Measurements from ENCODE around the gene KRR1.

The KRR1 gene

GRCh38 chr12:75511116-75512048 is at the start of gene KRR1:
KRR1 (minus strand) TSS chr12:75511609; CDS start chr12:75511597, 12 bp downstream.
- DNase-seq (ENCODE audit: low read depth in 3 of 3) = peak; percentile 78 to 86 (median 85)

- no peak for DNase-seq (ENCODE audit: low read depth in 3 of 3)
These were observed 48.8 kb upstream of the KRR1 start for GRCh38 chr12:75560167-75560566.

- no peak for DNase-seq (ENCODE audit: low read depth in 3 of 3)
These were observed 46.9 kb upstream of the KRR1 start for GRCh38 chr12:75558287-75558686.

GRCh38 chr12:75556311-75556899 is 45.0 kb upstream of the KRR1 start:
- no peak for DNase-seq (ENCODE audit: low read depth in 3 of 3)

- DNase-seq (ENCODE audit: low read depth in 3 of 3) = no peak
These were observed 43.1 kb upstream of the KRR1 start for GRCh38 chr12:75554556-75554880.

DNA sequence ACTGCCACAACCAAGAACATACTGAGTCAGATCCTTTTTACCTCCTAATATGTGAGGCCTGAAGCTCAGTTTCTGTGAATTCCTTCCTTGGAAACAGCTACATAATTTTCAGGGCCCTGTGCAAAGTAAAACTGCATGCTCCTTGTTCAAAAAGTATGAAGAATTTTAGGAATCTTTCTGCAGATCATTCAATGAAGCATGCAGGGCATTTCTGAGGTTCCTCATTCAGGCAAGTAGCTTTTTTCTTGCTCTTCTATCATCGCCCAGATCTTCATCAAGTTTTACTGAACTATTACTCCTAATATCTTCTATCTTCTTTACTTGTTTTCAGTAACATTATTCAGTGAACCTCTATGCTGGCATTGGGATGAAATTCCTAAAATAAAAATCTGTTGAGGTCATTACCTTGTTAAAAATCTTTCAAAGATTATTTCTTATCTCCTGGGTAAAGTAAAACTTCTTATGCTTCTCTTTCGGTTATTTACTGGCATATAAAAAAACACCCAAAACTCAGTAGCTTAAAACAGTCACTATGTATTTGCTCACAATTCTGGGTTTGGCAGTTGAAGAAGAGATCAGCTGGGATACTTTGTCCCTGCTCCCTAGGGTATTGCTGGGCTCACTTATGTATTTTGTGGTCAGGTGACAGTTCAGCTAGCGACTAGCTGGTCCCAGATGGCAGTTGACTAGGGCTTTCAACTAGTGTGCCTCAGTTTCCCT is 42.6 kb upstream of the KRR1 start:
- DNase-seq (ENCODE audit: low read depth in 3 of 3) = no peak

- no peak for DNase-seq (ENCODE audit: low read depth in 3 of 3)
These were observed 42.0 kb upstream of the KRR1 start for GRCh38 chr12:75553398-75553797.

DNA sequence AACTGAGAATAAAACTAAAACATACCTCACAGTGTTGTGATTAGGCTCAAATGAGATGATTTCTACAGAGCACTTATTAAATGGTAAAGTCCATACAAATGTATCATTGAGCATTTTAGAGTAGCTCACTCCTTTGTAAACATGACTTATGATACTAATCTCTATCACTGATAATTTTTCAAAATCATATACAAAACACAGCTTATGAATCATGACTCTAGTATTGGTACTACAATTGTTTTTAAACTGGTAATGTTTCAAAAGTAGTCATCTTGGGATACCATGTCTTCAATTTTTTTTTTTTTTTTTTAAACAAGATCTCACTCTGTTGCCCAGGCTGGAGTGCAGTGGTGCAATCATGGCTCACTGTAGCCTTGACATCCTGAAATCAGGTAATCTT is 40.1 kb upstream of the KRR1 start:
- no peak for DNase-seq (ENCODE audit: low read depth in 3 of 3)

GRCh38 chr12:75550401-75551240 is 39.2 kb upstream of the KRR1 start:
- DNase-seq (ENCODE audit: low read depth in 3 of 3) = no peak

DNA sequence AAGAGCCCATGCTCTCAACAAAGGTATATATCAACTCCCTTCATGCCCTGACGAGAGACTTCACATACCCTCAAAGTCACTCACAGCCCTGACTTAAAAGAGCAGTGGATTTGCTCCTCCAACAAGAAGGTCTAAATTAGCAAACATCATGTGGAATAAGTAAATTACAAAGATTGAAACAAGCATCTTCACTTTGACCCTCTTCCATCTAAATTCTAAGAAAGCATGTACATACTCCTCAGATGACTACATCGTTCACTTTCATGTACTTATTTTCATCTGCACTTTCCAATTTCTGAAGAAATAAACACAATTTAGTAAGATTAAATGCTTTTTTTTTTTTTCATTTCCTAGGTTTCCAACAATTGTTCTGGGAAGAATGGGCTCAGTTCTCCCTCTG is 38.6 kb upstream of the KRR1 start:
- no peak for DNase-seq (ENCODE audit: low read depth in 3 of 3)

DNA sequence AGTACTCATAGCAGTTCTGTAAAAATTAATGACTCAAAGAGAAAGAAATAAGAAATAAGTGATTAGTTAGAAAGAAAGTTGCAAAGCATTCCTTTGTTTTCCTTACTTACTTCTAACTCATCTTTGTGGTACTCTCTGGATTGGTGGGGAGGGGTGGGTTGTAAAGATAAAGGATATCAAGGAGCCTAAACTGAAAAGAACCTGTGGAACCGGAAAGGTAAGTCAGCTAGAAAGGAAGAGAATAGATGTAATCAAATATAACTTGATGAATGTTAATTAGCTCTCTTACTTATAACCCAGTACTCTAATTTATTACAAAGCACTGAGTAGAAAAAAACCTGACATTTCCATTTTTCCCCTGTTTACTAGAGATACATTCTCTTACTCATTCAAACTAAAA is 37.5 kb upstream of the KRR1 start:
- no peak for DNase-seq (ENCODE audit: low read depth in 3 of 3)

GRCh38 chr12:75545636-75546035 is 34.2 kb upstream of the KRR1 start:
- no peak for DNase-seq (ENCODE audit: low read depth in 3 of 3)

- no peak for DNase-seq (ENCODE audit: low read depth in 3 of 3)
These were observed 32.1 kb upstream of the KRR1 start for GRCh38 chr12:75543529-75543928.

- no peak for DNase-seq (ENCODE audit: low read depth in 3 of 3)
These were observed 31.5 kb upstream of the KRR1 start for GRCh38 chr12:75542942-75543341.

GRCh38 chr12:75539889-75540288 is 28.5 kb upstream of the KRR1 start:
- DNase-seq (ENCODE audit: low read depth in 3 of 3) = no peak

DNA sequence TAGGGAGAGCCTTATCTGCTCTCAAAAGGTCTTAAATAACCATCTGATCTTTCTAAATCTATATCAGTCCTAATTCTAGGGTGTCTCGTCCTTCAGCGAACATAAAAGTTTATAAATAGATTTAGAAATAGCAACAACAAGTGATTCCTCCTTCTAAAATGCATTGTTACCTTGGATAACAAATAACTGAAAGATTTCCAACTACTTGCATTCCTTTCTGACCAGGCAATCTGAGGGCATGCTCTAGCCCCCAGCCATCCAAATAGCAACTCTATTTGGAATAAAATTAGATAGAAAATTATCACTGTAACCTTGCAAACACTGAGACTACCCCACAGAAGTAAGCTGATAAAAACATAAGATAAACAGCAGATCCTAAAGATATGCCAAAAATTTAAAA is 21.8 kb upstream of the KRR1 start:
- DNase-seq (ENCODE audit: low read depth in 3 of 3) = no peak

GRCh38 chr12:75529826-75530225 is 18.4 kb upstream of the KRR1 start:
- DNase-seq (ENCODE audit: low read depth in 3 of 3) = no peak

GRCh38 chr12:75529316-75529715 is 17.9 kb upstream of the KRR1 start:
- DNase-seq (ENCODE audit: low read depth in 3 of 3) = no peak

DNA sequence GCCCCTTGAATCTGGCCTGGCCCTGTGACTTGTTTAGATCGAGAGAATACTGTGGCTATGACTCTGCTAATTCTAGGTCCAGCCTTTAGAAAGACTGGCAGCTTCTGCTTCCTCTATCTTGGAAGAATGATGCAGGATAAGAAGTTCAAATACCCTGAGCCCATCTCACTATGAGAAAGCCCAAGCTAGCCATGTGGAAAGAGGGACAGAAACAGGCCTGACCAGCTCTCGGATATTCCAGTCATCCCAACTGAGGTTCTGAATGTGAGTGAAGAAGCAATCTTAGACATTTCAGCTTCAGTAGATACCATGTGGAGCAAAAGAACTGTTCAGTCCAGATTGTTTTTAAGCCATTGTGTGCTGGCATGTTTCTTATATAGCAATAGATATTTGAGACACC is 17.3 kb upstream of the KRR1 start:
- no peak for DNase-seq (ENCODE audit: low read depth in 3 of 3)

DNA sequence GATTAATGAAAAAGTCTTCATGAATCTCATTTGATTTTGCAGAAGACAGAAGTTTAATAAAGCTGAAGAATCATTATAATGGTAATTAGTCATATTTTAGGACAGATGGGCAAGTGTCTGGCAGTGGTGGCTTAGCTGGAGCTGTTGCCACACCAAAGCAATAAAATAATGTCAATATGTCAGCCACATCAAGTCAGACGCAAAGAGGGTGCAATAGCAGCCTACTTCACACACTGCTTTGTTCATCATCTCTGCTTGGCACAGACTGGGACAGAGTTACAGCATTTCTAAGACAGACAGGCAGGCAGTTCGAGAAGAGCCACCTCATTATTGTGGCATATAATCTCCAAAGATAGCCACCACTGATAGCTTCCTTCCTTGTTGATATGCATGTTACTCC is 16.9 kb upstream of the KRR1 start:
- DNase-seq (ENCODE audit: low read depth in 3 of 3) = no peak

GRCh38 chr12:75526655-75527511 is 15.5 kb upstream of the KRR1 start:
- no peak for DNase-seq (ENCODE audit: low read depth in 3 of 3)

Measured in stimulated activated CD4-positive, alpha-beta T cell treated with anti-CD3 and anti-CD28 coated beads, TNF-alpha, amount 100 ng/mL, for 24 hours (primary cell).